PC-3 (cell line): ENCODE results near the gene GNB3. TPM values are rescaled to one million over a fixed set of nuclear protein-coding genes. Genes with fewer than 3 reads are reported as not detected.

ENCODE experiments used
- ATAC-seq: fragments of 200-7000 bp; cut with Tn5 transposase; 2 replicates; pipeline ENCODE4 v1.9.1; 2020; ENCODE audit warnings: mild to moderate bottlenecking, moderate library complexity
- BruUV-seq: library from RNA; stranded (reverse); fragments of 400-500 nt; replicated peaks from 2 replicates; lab custom pipeline; 2021; lab: Mats Ljungman, UMichigan
- CTCF ChIA-PET: fragments of 300-600 bp; sonication (Branson Sonifier 250); formaldehyde crosslinking; loops from one replicate; lab custom pipeline; 2022; ENCODE audit warnings: antibody characterized with exemption; lab: Charles Lee
- POLR2A ChIA-PET: fragments of 300-600 bp; sonication (Branson Sonifier 250); formaldehyde crosslinking; loops from one replicate; lab custom pipeline; 2022; ENCODE audit warnings: antibody characterized with exemption; ENCODE audit not compliant: unreplicated experiment; lab: Charles Lee
- DNase-seq: peaks from one replicate; pipeline ENCODE4 v3.0.0-alpha.2; 2015
- H2AFZ ChIP-seq: fragments of 300-600 bp; sonication (generic); 2 replicates; pipeline ENCODE4 v1.6.0; 2016; ENCODE audit warnings: antibody characterized with exemption, low read length
- H3F3A ChIP-seq: fragments of 300-600 bp; sonication (generic); one replicate; pipeline ENCODE4 v1.6.0; 2017; ENCODE audit warnings: antibody characterized with exemption, low read length, control low read depth, mild to moderate bottlenecking; ENCODE audit not compliant: unreplicated experiment
- H3K27ac ChIP-seq: fragments of 300-600 bp; sonication (generic); 2 replicates; pipeline ENCODE4 v1.5.1; 2016; ENCODE audit warnings: mild to moderate bottlenecking, low read length
- H3K27me3 ChIP-seq: fragments of 300-600 bp; sonication (generic); 2 replicates; pipeline ENCODE4 v1.6.1; 2016; ENCODE audit warnings: low read length, mixed read lengths
- H3K36me3 ChIP-seq: fragments of 300-600 bp; sonication (generic); 2 replicates; pipeline ENCODE4 v1.6.1; 2016; ENCODE audit warnings: low read depth, mixed run types, low read length, mixed read lengths
- H3K4me1 ChIP-seq: fragments of 300-600 bp; sonication (generic); 2 replicates; pipeline ENCODE4 v1.5.1; 2016; ENCODE audit warnings: low read length; ENCODE audit not compliant: insufficient read depth
- H3K4me2 ChIP-seq: fragments of 300-600 bp; sonication (generic); 2 replicates; pipeline ENCODE4 v1.6.0; 2016; ENCODE audit warnings: low read length
- H3K4me3 ChIP-seq: fragments of 300-600 bp; sonication (generic); 2 replicates; pipeline ENCODE4 v1.5.1; 2016; ENCODE audit warnings: mild to moderate bottlenecking, low read length, mixed read lengths
- H3K79me2 ChIP-seq: fragments of 300-600 bp; sonication (generic); 2 replicates; pipeline ENCODE4 v1.6.1; 2017; ENCODE audit warnings: low read length, mixed read lengths
- H3K9ac ChIP-seq: fragments of 300-600 bp; sonication (generic); 2 replicates; pipeline ENCODE4 v1.6.0; 2016; ENCODE audit warnings: mild to moderate bottlenecking, low read length
- H3K9me2 ChIP-seq: fragments of 300-600 bp; sonication (generic); replicated peaks from 2 replicates; pipeline ENCODE4 v1.6.1; 2016; ENCODE audit warnings: mixed run types, low read length, mixed read lengths
- H3K9me3 ChIP-seq: fragments of 300-600 bp; sonication (generic); 2 replicates; pipeline ENCODE4 v1.6.1; 2016; ENCODE audit warnings: low read length, mixed read lengths
- H4K20me1 ChIP-seq: fragments of 300-600 bp; sonication (generic); 2 replicates; pipeline ENCODE4 v1.6.1; 2016; ENCODE audit warnings: low read length, mixed read lengths
- CTCF ChIP-seq: fragments of 300-600 bp; sonication (generic); conservative IDR thresholded peaks from 2 replicates; pipeline ENCODE4 v1.5.1; 2017; ENCODE audit warnings: antibody characterized with exemption, low read depth, mild to moderate bottlenecking, low read length
- EZH2 ChIP-seq: fragments of 300-600 bp; sonication (generic); IDR thresholded peaks from one replicate; pipeline ENCODE4 v1.6.1; 2017; ENCODE audit warnings: antibody characterized with exemption, mild to moderate bottlenecking, low read length; ENCODE audit not compliant: unreplicated experiment
- EZH2phosphoT487 ChIP-seq: fragments of 300-600 bp; sonication (generic); IDR thresholded peaks from 2 replicates; pipeline ENCODE4 v1.6.1; 2018; ENCODE audit warnings: mild to moderate bottlenecking, antibody characterized with exemption, low read length, borderline replicate concordance
- intact Hi-C: fragments of 100-400 bp; cut with micrococcal nuclease; formaldehyde crosslinking; loops from 2 replicates; pipeline ENCODE4 v1.9.0; 2023
- total RNA-seq: library from RNA; depleted of rRNA; stranded (reverse); fragments of >200 nt; gene quantifications from 2 replicates; pipeline ENCODE4 v1.2.3, GENCODE V29; 2014

GNB3 gene
- total RNA-seq, 1 experiment from 2014 or later, result not detected

GRCh38 chr12:6799147-6799546 lies 41.6 kb upstream of the GNB3 start:
- ATAC-seq (no peak), DNase-seq (no peak)
- no peaks in the 10 kb centered on the region for H4K20me1 ChIP-seq
- no peak overlapping the region for H3K4me2 ChIP-seq
- H3K27ac ChIP-seq, result no peak overlapping the region
- H3K9me2 ChIP-seq, result no peaks in the 10 kb centered on the region
- H3K4me1 ChIP-seq, result no peaks in the 10 kb centered on the region
- no peaks in the 10 kb centered on the region for H3K79me2 ChIP-seq
- intact Hi-C loops, result no loop called here
- ChIA-PET CTCF (no interaction called here), POLR2A (no interaction called here)
- H3K9me3 ChIP-seq, result no peaks in the 10 kb centered on the region
- TF ChIP-seq EZH2phosphoT487 (no peak), CTCF (no peak), EZH2 (no peak)
- H3K9ac ChIP-seq, result no peak overlapping the region
- no peak overlapping the region for H2AFZ ChIP-seq
- no peak overlapping the region for H3K4me3 ChIP-seq
- no peaks in the 10 kb centered on the region for H3K36me3 ChIP-seq
- H3K27me3 ChIP-seq, result no peaks in the 10 kb centered on the region
- BruUV-seq, result no TSS peak
- no peaks in the 10 kb centered on the region for H3F3A ChIP-seq

- CTCF ChIA-PET, result no interaction called here
- H3K4me2 ChIP-seq, result no peak overlapping the region
- no peaks in the 10 kb centered on the region for H3K27me3 ChIP-seq
- H3K4me3 ChIP-seq, result no peak overlapping the region
- no peaks in the 10 kb centered on the region for H3K9me2 ChIP-seq
- no peak overlapping the region for H3K9ac ChIP-seq
- POLR2A ChIA-PET, result interaction anchor here (0.7 kb wide), 1 partner anchor 44 kb away, joined by 3 read pairs; no protein-coding TSS in a partner anchor
- no peak overlapping the region for H3K27ac ChIP-seq
- TF ChIP-seq CTCF (no peak), EZH2 (no peak), EZH2phosphoT487 (no peak)
- no peaks in the 10 kb centered on the region for H3K9me3 ChIP-seq
- H3K4me1 ChIP-seq, result no peaks in the 10 kb centered on the region
- H3F3A ChIP-seq, result no peaks in the 10 kb centered on the region
- no peaks in the 10 kb centered on the region for H3K36me3 ChIP-seq
- BruUV-seq, result no TSS peak
- ATAC-seq (peak; percentile 67; the same call in 1 of the 2 replicates), DNase-seq (peak; percentile 43)
- H3K79me2 ChIP-seq, result no peaks in the 10 kb centered on the region
- intact Hi-C loops, result no loop called here
- H4K20me1 ChIP-seq, result no peaks in the 10 kb centered on the region
- no peak overlapping the region for H2AFZ ChIP-seq
These were observed 33.6 kb upstream of the GNB3 start for GRCh38 chr12:6807170-6807569.

GRCh38 chr12:6809056-6809455 lies 31.7 kb upstream of the GNB3 start:
- H3K9me2 ChIP-seq, result no peaks in the 10 kb centered on the region
- intact Hi-C loops, result no loop called here
- ChIA-PET CTCF (no interaction called here), POLR2A (no interaction called here)
- no peaks in the 10 kb centered on the region for H3F3A ChIP-seq
- TF ChIP-seq CTCF, result no peak
- TF ChIP-seq EZH2, result no peak
- no peak for TF ChIP-seq EZH2phosphoT487
- H2AFZ ChIP-seq, result no peak overlapping the region
- H3K9ac ChIP-seq, result no peak overlapping the region
- BruUV-seq, result no TSS peak
- H3K27me3 ChIP-seq, result no peaks in the 10 kb centered on the region
- no peak overlapping the region for H3K4me3 ChIP-seq
- H3K4me1 ChIP-seq, result no peaks in the 10 kb centered on the region
- H3K4me2 ChIP-seq, result no peak overlapping the region
- H4K20me1 ChIP-seq, result no peaks in the 10 kb centered on the region
- ATAC-seq, result no peak
- no peaks in the 10 kb centered on the region for H3K36me3 ChIP-seq
- no peak overlapping the region for H3K27ac ChIP-seq
- H3K9me3 ChIP-seq, result no peaks in the 10 kb centered on the region
- no peaks in the 10 kb centered on the region for H3K79me2 ChIP-seq
- DNase-seq, result no peak
